ENCODE results near the gene SPOCK1. TPM values are rescaled to one million over a fixed set of nuclear protein-coding genes. Genes with fewer than 3 reads are reported as not detected.

Gene SPOCK1
- total and polyA plus RNA-seq, 9 of the 15 experiments (the other 6 are each of a cell fraction or from before 2014, with no cell fraction given) = 0.01 to 0.35 (median 0.04) TPM; not detected in 6

- no peak for TF ChIP-seq ID3 (CRISPR knock-in tag; IDR thresholded peaks at IDR 0.05)
- no peak for TF ChIP-seq ID3 (tag; IDR thresholded peaks at IDR 0.05)
- TF ChIP-seq PHB (CRISPR knock-in tag; IDR thresholded peaks at IDR 0.05) = no peak
- peak; percentile 11 to 29 (median 14); a peak in 3 of 6 replicates for TF ChIP-seq CTCF (IDR thresholded peaks at IDR 0.05 in 2 of 3, conservative IDR thresholded peaks at IDR 0.05 in 1 of 3; ENCODE audit: insufficient read depth in 2 of 3, low read depth in 1 of 3, low read length in 3 of 3)
Measured at GRCh38 chr5:137051161-137051560, 448.0 kb downstream of the SPOCK1 start (continued).

GRCh38 chr5:137040641-137041340, 458.3 kb downstream of the SPOCK1 start:
- CTCF ChIA-PET (ENCODE audit: low intra/inter-chr PET ratio) = no interaction called here
- Histone ChIP-seq H3K79me2 (ENCODE audit: control insufficient read depth, insufficient read depth, low read length) (no peaks in the 10 kb centered on the region), H3K36me3 (ENCODE audit: control insufficient read depth, insufficient read depth, low read length) (no peaks in the 10 kb centered on the region), H4K20me1 (replicated peaks; ENCODE audit: control insufficient read depth, insufficient read depth, low read length) (no peaks in the 10 kb centered on the region), H3K27me3 (ENCODE audit: control insufficient read depth in 2 of 2, insufficient read depth in 2 of 2, low read length in 2 of 2) (no peaks in the 10 kb centered on the region), H3K9ac (ENCODE audit: insufficient read depth in 1 of 2, low read depth in 2 of 2, low read length in 2 of 2) (no peak overlapping the region), H3K9me3 (replicated peaks; ENCODE audit: control insufficient read depth, insufficient read depth, low read depth, low read length) (no peaks in the 10 kb centered on the region), H2AFZ (ENCODE audit: low read depth, low read length) (no peak overlapping the region), H3K27ac (ENCODE audit: extremely low read depth, low read depth, low read length) (no peak overlapping the region), H3K4me3 (no peak overlapping the region), H3K4me2 (ENCODE audit: insufficient read depth, low read length) (no peak overlapping the region), H3K9me1 (ENCODE audit: control insufficient read depth, insufficient read depth, low read length) (no peaks in the 10 kb centered on the region), H3K4me1 (replicated peaks in 1 of 2; ENCODE audit: control insufficient read depth in 2 of 2, insufficient read depth in 2 of 2, low read length in 2 of 2) (no peaks in the 10 kb centered on the region)
- TF ChIP-seq ZC3H11A (IDR thresholded peaks at IDR 0.05; ENCODE audit: low read depth, low read length) = no peak
- in situ Hi-C loops (cut with MboI) = no loop called here
- POLR2A ChIA-PET = no interaction called here
- FAIRE-seq (no peak), ATAC-seq (no peak), DNase-seq (ENCODE audit: extremely low read depth in 1 of 4, low spot score in 3 of 4) (no peak)
- BruUV-seq (replicated peaks) = no TSS peak
- intact Hi-C loops (cut with micrococcal nuclease) = no loop called here
- WGBS (ENCODE audit: insufficient coverage, low coverage, missing lambda C conversion rate) = 0% methylated on average over 1 of the region's 1 CpG
